ENCODE measurements around the gene RAB37. TPM values are rescaled to one million over a fixed set of nuclear protein-coding genes. Genes with fewer than 3 reads are reported as not detected.

RAB37 gene
- total and polyA plus RNA-seq, 2 of the 13 experiments (the other 11 are each of a cell fraction or from before 2014, with no cell fraction given) = 0.91 to 3.7 TPM

DNA sequence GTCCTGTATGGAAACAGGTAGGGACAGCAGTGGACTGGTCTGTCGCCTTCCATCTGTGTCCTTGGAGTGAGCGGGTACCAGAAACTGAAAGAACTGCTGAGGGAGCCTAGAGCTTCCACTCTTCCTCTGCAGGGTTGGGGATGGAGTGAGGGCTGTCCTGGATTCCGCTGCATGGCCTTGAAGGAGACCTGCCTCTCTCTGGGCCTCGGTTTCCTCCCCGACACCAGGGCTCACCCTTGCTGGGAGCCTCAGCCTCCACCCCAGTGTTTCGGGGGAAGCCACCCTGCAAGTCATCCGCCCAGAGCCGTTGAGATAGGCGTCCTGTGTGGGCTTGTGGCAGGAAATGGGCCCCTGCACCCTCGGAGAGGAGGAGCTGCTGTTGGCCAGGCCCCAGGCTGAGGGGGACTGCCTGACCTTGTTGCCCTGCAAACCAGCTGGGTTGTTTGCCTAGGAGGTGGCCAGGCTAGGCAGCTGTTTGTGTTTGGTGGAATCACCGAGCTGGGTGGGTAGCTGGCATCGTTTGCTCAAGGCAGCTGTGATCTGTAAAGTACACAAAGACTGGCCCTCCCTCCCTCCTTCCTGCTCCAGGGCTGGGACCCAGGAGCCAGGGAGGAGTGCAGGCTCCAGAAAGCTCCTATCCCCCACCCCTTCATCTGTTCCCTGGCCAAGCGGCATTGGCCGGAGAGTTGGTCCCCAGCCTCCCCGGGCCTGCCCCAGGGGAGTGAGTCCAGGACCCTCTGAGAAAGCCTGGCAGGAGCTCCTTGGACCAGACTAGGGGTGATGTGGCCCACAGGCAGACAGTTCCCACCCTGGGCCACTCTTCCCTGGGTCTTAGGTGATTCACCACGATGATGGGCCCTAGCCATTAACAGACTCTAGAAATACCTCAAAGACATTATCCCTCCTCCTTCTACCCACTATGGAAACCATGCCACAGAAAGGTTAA, 1.3 kb downstream of the RAB37 start (continued):
- no peak for TF ChIP-seq ZNF766 (CRISPR knock-in tag; IDR thresholded peaks at IDR 0.05; ENCODE audit: borderline replicate concordance)
- TF ChIP-seq IRF2 (CRISPR knock-in tag; IDR thresholded peaks at IDR 0.05) = no peak; the same call in 1 of the 2 replicates
- no peak for TF ChIP-seq SOX13 (IDR thresholded peaks at IDR 0.05)
- peak in 1 of 2 experiments; percentile 78; a peak in 2 of 4 replicates for TF ChIP-seq SOX13 (CRISPR knock-in tag; conservative IDR thresholded peaks at IDR 0.05 in 1 of 2, IDR thresholded peaks at IDR 0.05 in 1 of 2)
- no peak for TF ChIP-seq ZNF570 (CRISPR knock-in tag; IDR thresholded peaks at IDR 0.05; ENCODE audit: borderline replicate concordance)
- TF ChIP-seq, protein P1, sequence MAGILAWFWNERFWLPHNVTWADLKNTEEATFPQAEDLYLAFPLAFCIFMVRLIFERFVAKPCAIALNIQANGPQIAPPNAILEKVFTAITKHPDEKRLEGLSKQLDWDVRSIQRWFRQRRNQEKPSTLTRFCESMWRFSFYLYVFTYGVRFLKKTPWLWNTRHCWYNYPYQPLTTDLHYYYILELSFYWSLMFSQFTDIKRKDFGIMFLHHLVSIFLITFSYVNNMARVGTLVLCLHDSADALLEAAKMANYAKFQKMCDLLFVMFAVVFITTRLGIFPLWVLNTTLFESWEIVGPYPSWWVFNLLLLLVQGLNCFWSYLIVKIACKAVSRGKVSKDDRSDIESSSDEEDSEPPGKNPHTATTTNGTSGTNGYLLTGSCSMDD (CRISPR knock-in tag; IDR thresholded peaks at IDR 0.05) = no peak
- TF ChIP-seq ZNF775 (CRISPR knock-in tag; IDR thresholded peaks at IDR 0.05; ENCODE audit: borderline replicate concordance) = no peak
- TF ChIP-seq, protein P2, sequence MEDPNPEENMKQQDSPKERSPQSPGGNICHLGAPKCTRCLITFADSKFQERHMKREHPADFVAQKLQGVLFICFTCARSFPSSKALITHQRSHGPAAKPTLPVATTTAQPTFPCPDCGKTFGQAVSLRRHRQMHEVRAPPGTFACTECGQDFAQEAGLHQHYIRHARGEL (CRISPR knock-in tag; IDR thresholded peaks at IDR 0.05) = no peak
- TF ChIP-seq, protein P3, sequence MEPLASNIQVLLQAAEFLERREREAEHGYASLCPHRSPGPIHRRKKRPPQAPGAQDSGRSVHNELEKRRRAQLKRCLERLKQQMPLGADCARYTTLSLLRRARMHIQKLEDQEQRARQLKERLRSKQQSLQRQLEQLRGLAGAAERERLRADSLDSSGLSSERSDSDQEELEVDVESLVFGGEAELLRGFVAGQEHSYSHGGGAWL (CRISPR knock-in tag; IDR thresholded peaks at IDR 0.05) = peak; percentile 15; the same call in 1 of the 2 replicates
- peak; percentile 100 for TF ChIP-seq ZNF329 (CRISPR knock-in tag; IDR thresholded peaks at IDR 0.05; ENCODE audit: low read depth)
- TF ChIP-seq ZNF33B (CRISPR knock-in tag; IDR thresholded peaks at IDR 0.05) = 0 out of 2 replicates have a peak, but pooled peaks have one; percentile 11

Measured in HepG2 (cell line).